ENCODE results near the gene CD200R1. TPM values are rescaled to one million over a fixed set of nuclear protein-coding genes. Genes with fewer than 3 reads are reported as not detected.

Gene CD200R1
- total and polyA plus RNA-seq, 2 of the 8 experiments (the other 6 are each of a cell fraction or from before 2014, with no cell fraction given) = 0.02 TPM; not detected in 1

GRCh38 chr3:113019182-113020137, 44.6 kb upstream of the CD200R1 start (continued):
- no peak for TF ChIP-seq CHD7 (IDR thresholded peaks at IDR 0.05; ENCODE audit: insufficient replicate concordance, low read length)
- TF ChIP-seq RAD21 (IDR thresholded peaks at IDR 0.05 in 1 of 2, conservative IDR thresholded peaks at IDR 0.05 in 1 of 2; ENCODE audit: low read depth in 2 of 2, low read length in 2 of 2) = peak in 1 of 2 experiments; percentile 1; a peak in 1 of 4 replicates
- no peak for TF ChIP-seq CTBP2 (IDR thresholded peaks at IDR 0.05; ENCODE audit: borderline replicate concordance, insufficient read depth, insufficient read length, low read length)
- no peak for TF ChIP-seq BCL11A (IDR thresholded peaks at IDR 0.05; ENCODE audit: low read depth in 2 of 2, low read length in 2 of 2)
- TF ChIP-seq SP1 (IDR thresholded peaks at IDR 0.05; ENCODE audit: low read depth, low read length) = peak; percentile 56; the same call in 1 of the 2 replicates
- TF ChIP-seq POU5F1 (IDR thresholded peaks at IDR 0.05; ENCODE audit: low read depth, low read length) = no peak
- no peak for TF ChIP-seq TCF12 (IDR thresholded peaks at IDR 0.05; ENCODE audit: low read depth, low read length)
- no peak for TF ChIP-seq CBX8 (IDR thresholded peaks at IDR 0.05; ENCODE audit: borderline replicate concordance, low read depth, low read length)
